Panc1 (cell line): ENCODE measurements around the gene IGFBP5. TPM values are rescaled to one million over a fixed set of nuclear protein-coding genes. Genes with fewer than 3 reads are reported as not detected.

Experiments
- ATAC-seq: fragments of 200-7000 bp; cut with Tn5 transposase; 2 replicates; pipeline ENCODE4 v1.9.1; 2020; ENCODE audit warnings: mild to moderate bottlenecking, moderate library complexity
- BruUV-seq: library from RNA; stranded (reverse); fragments of 400-500 nt; replicated peaks from 2 replicates; lab custom pipeline; 2021; lab: Mats Ljungman, UMichigan
- CTCF ChIA-PET: fragments of 300-600 bp; sonication (Branson Sonifier 250); formaldehyde crosslinking; loops from one replicate; lab custom pipeline; 2022; ENCODE audit warnings: antibody characterized with exemption; lab: Charles Lee
- POLR2A ChIA-PET: fragments of 300-600 bp; sonication (Branson Sonifier 250); formaldehyde crosslinking; loops from one replicate; lab custom pipeline; 2022; ENCODE audit warnings: antibody characterized with exemption; lab: Charles Lee
- DNase-seq: peaks from one replicate; pipeline ENCODE4 v3.0.0-alpha.2; 2010; ENCODE audit warnings: low read depth, low spot score
- H3K27ac ChIP-seq: 2 replicates; pipeline ENCODE4 v1.5.1; 2011; ENCODE audit warnings: mild to moderate bottlenecking, low read length, inconsistent platforms
- H3K27me3 ChIP-seq: fragments of 200-500 bp; sonication (Bioruptor generic); 2 replicates; pipeline ENCODE4 v1.6.0; 2014; ENCODE audit warnings: low read length, inconsistent platforms; ENCODE audit not compliant: control insufficient read depth, insufficient read depth
- H3K36me3 ChIP-seq: fragments of 200-500 bp; sonication (Bioruptor generic); 2 replicates; pipeline ENCODE4 v1.5.1; 2014; ENCODE audit warnings: inconsistent platforms, mild to moderate bottlenecking, low read length, moderate library complexity; ENCODE audit not compliant: control insufficient read depth, insufficient read depth
- H3K4me1 ChIP-seq: 2 replicates; pipeline ENCODE4 v1.5.1; 2011; ENCODE audit warnings: inconsistent platforms, mild to moderate bottlenecking, low read length, moderate library complexity; ENCODE audit not compliant: control insufficient read depth, insufficient read depth
- H3K4me3 ChIP-seq, 2 experiments: 2 replicates each; pipeline ENCODE4 v1.5.1; 2011 to 2012; ENCODE audit warnings: low read depth in 2 of 2, low read length in 2 of 2, mild to moderate bottlenecking in 2 of 2, inconsistent platforms in 1 of 2, moderate library complexity in 1 of 2
- H3K9me3 ChIP-seq: fragments of 200-500 bp; sonication (Bioruptor generic); 2 replicates; pipeline ENCODE4 v1.5.1; 2014; ENCODE audit warnings: low read depth, mild to moderate bottlenecking, inconsistent platforms, low read length, moderate library complexity; ENCODE audit not compliant: control insufficient read depth, insufficient read depth
- CTCF ChIP-seq: fragments of 450-650 bp; IDR thresholded peaks from 2 replicates; pipeline ENCODE4 v1.5.1; 2017; ENCODE audit warnings: mild to moderate bottlenecking
- POLR2AphosphoS5 ChIP-seq: IDR thresholded peaks from 2 replicates; pipeline ENCODE4 v1.6.1; 2012; ENCODE audit warnings: mild to moderate bottlenecking, low read depth, low read length, moderate library complexity
- REST ChIP-seq, 2 experiments: IDR thresholded peaks; 2 replicates each; pipeline ENCODE4 v1.6.1; 2011 to 2012; ENCODE audit warnings: low read depth in 2 of 2, control low read depth in 1 of 2, low read length in 1 of 2, mild to moderate bottlenecking in 1 of 2, moderate library complexity in 1 of 2; ENCODE audit not compliant: insufficient read depth in 1 of 2
- SIN3A ChIP-seq: IDR thresholded peaks from 2 replicates; pipeline ENCODE4 v1.6.1; 2012; ENCODE audit warnings: low read depth, mild to moderate bottlenecking, low read length, moderate library complexity, borderline replicate concordance; ENCODE audit not compliant: insufficient read depth
- TCF7L2 ChIP-seq: IDR thresholded peaks from 2 replicates; pipeline ENCODE4 v1.6.1; 2011; ENCODE audit warnings: mild to moderate bottlenecking, low read depth, low read length, inconsistent platforms
- in situ Hi-C: cut with HindIII; loops from 2 replicates; pipeline ENCODE4 v1.10.0; 2016; ENCODE audit warnings: low sequenced_read_pairs, low pct_unique_long_range_greater_than_20kb
- intact Hi-C: fragments of 100-400 bp; cut with micrococcal nuclease; formaldehyde crosslinking; loops from one replicate; pipeline ENCODE4 v1.10.0; 2022; ENCODE audit not compliant: unreplicated experiment
- total RNA-seq: library from RNA; stranded (reverse); gene quantifications from one replicate; pipeline ENCODE4 v1.2.1, GENCODE V29; 2021; ENCODE audit not compliant: unreplicated experiment

Gene IGFBP5
- total RNA-seq, 1 experiment from 2014 or later: 1.9 TPM

DNA sequence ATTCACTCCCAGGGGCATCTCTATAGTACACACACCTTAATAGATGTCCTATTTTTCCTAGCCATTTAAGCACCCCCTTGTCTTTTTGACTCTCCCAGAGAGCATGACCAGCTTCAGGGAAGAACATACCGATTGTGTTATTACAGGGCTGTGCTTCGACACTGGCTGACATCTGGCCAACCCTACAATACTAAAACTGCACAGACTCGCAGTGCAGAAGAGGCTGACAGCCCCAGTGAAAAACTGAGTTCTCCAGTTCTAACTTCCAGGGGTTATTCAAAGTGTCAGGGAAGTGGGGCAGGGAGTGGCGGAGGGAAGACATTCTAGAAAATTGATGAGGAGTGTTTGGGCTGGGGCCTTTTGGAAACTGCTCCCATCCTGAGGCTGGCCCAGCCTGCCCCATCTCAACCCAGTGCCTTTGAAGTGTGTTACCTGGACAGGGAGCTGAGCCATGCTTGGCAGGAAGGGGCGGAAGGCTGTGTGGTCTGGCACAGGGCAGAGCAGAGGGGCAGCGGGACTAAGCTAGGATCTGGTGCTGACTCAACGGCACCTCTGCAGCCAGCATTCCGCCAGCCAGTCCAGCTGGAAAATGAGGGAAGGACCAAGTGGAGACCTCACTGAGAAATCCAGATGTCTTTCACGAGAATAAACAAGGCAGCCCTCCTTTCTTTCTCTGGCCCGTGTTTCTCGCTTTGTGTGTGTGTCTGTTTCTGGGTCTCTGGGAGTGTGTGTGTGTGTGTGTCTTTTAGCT lies 15.4 kb upstream of the IGFBP5 start:
- Histone ChIP-seq H3K9me3 (no peaks in the 10 kb centered on the region), H3K27me3 (peaks cover 3% of the 10 kb centered on the region), H3K4me1 (no peaks in the 10 kb centered on the region), H3K36me3 (no peaks in the 10 kb centered on the region), H3K27ac (no peak overlapping the region), H3K4me3 (no peak overlapping the region)
- in situ Hi-C loops (no loop called here), intact Hi-C loops (no loop called here)
- no peak for ATAC-seq
- ChIA-PET POLR2A (no interaction called here), CTCF (no interaction called here)
- TF ChIP-seq SIN3A (no peak), REST (IDR thresholded peaks at IDR 0.05; ENCODE audit: insufficient read depth in 1 of 2, low read depth in 2 of 2, low read length in 1 of 2) (no peak), CTCF (no peak), TCF7L2 (no peak), POLR2AphosphoS5 (no peak)
- BruUV-seq: no TSS peak
- no peak for DNase-seq

DNA sequence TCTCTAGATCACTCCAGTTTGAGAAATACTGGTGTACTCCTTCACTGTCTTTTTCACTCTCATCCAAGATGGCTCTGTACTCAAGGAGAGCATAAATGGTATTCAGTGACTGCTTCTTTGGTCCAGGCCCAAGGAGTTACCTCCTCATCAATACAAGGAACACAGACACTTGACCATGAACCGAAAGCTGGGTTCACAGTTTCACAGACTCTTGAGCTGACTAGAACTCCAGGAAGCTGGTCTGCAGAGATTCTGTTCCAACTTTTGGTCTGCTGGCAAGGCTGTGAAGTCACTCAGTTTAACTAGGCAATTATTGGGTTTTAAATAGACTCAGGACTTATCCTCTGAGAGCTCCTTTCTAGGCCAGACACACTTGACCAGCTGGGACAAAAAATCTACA lies 7.4 kb upstream of the IGFBP5 start:
- Histone ChIP-seq H3K27me3 (peaks cover 10% of the 10 kb centered on the region), H3K9me3 (no peaks in the 10 kb centered on the region), H3K36me3 (no peaks in the 10 kb centered on the region), H3K4me1 (no peaks in the 10 kb centered on the region), H3K27ac (no peak overlapping the region), H3K4me3 (no peak overlapping the region)
- TF ChIP-seq POLR2AphosphoS5: no peak
- intact Hi-C loops: no loop called here
- ChIA-PET CTCF (no interaction called here), POLR2A (no interaction called here)
- DNase-seq (no peak), ATAC-seq (no peak)
- no TSS peak for BruUV-seq
- in situ Hi-C loops: no loop called here

DNA sequence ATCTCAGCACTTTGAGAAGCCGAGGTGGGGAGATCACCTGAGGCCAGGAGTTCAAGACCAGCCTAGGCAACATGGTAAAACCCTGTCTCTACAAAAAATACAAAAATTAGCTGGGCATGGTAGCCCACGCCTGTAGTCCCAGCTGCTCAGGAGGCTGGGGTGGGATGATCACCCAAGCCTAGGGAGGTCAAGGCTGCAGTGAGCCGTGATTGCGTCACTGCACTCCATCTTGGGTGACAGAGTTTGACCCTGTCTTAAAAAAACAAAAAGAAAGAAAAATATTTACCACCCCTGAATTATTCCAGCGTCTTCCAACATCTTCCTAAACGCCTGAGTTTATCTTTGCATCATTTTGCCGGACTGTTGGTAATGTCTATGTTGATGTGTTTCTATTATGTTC lies 6.2 kb upstream of the IGFBP5 start:
- POLR2A ChIA-PET: no interaction called here
- Histone ChIP-seq H3K27ac (no peak overlapping the region), H3K27me3 (peaks cover 14% of the 10 kb centered on the region), H3K36me3 (no peaks in the 10 kb centered on the region), H3K4me1 (no peaks in the 10 kb centered on the region), H3K9me3 (no peaks in the 10 kb centered on the region), H3K4me3 (no peak overlapping the region)
- ATAC-seq (no peak), DNase-seq (no peak)
- intact Hi-C loops (no loop called here), in situ Hi-C loops (no loop called here)
- no TSS peak for BruUV-seq
- TF ChIP-seq REST (IDR thresholded peaks at IDR 0.05; ENCODE audit: insufficient read depth in 1 of 2, low read depth in 2 of 2, low read length in 1 of 2): no peak
- no peak for TF ChIP-seq TCF7L2
- TF ChIP-seq CTCF: no peak
- TF ChIP-seq POLR2AphosphoS5: no peak
- TF ChIP-seq SIN3A: no peak
- CTCF ChIA-PET: no interaction called here
